GM23248 (cell line): ENCODE data around the gene LRRC8E. TPM values are rescaled to one million over a fixed set of nuclear protein-coding genes. Genes with fewer than 3 reads are reported as not detected.
"Not testable (repeated sequence)": the region's sequence is repeated elsewhere in the genome, so short reads cannot be mapped to it uniquely, and the experiment has no call there.

ENCODE experiments used
- DNase-seq: peaks from one replicate; pipeline ENCODE4 v3.0.0-alpha.2; 2015
- H2AFZ ChIP-seq: fragments of 200-600 bp; sonication (generic); 2 replicates; pipeline ENCODE4 v1.6.1; 2016; ENCODE audit warnings: antibody characterized with exemption
- H3F3A ChIP-seq: fragments of 200-600 bp; sonication (generic); 2 replicates; pipeline ENCODE4 v1.6.1; 2016; ENCODE audit warnings: mild to moderate bottlenecking, antibody characterized with exemption, mixed run types; ENCODE audit not compliant: insufficient read depth
- H3K27ac ChIP-seq: fragments of 200-600 bp; sonication (generic); 2 replicates; pipeline ENCODE4 v1.5.1; 2016; ENCODE audit warnings: mild to moderate bottlenecking
- H3K27me3 ChIP-seq: fragments of 200-600 bp; sonication (generic); replicated peaks from 2 replicates; pipeline ENCODE4 v1.6.1; 2016; ENCODE audit warnings: mild to moderate bottlenecking; ENCODE audit not compliant: insufficient read depth
- H3K36me3 ChIP-seq: fragments of 200-600 bp; sonication (generic); 2 replicates; pipeline ENCODE4 v1.6.1; 2016; ENCODE audit warnings: low read depth, mild to moderate bottlenecking
- H3K4me1 ChIP-seq: fragments of 200-600 bp; sonication (generic); 2 replicates; pipeline ENCODE4 v1.6.1; 2016; ENCODE audit warnings: mild to moderate bottlenecking; ENCODE audit not compliant: insufficient read depth
- H3K4me2 ChIP-seq: fragments of 200-600 bp; sonication (generic); one replicate; pipeline ENCODE4 v1.6.1; 2016; ENCODE audit warnings: mild to moderate bottlenecking; ENCODE audit not compliant: unreplicated experiment
- H3K4me3 ChIP-seq: fragments of 200-600 bp; sonication (generic); 2 replicates; pipeline ENCODE4 v1.5.1; 2016; ENCODE audit warnings: mild to moderate bottlenecking
- H3K79me2 ChIP-seq: fragments of 200-600 bp; sonication (generic); 2 replicates; pipeline ENCODE4 v1.6.1; 2016; ENCODE audit warnings: mild to moderate bottlenecking; ENCODE audit not compliant: insufficient read depth
- H3K9ac ChIP-seq: fragments of 200-600 bp; sonication (generic); 2 replicates; pipeline ENCODE4 v1.6.1; 2016; ENCODE audit warnings: mild to moderate bottlenecking
- H3K9me2 ChIP-seq: fragments of 200-600 bp; sonication (generic); 2 replicates; pipeline ENCODE4 v1.6.1; 2016; ENCODE audit warnings: mixed run types, mild to moderate bottlenecking, moderate library complexity; ENCODE audit not compliant: insufficient read depth
- H3K9me3 ChIP-seq: fragments of 200-600 bp; sonication (generic); one replicate; pipeline ENCODE4 v1.6.1; 2017; ENCODE audit warnings: low read depth
- H4K20me1 ChIP-seq: fragments of 200-600 bp; sonication (generic); 2 replicates; pipeline ENCODE4 v1.6.0; 2016; ENCODE audit not compliant: insufficient read depth
- EZH2 ChIP-seq: fragments of 200-600 bp; sonication (generic); IDR thresholded peaks from 2 replicates; pipeline ENCODE4 v1.6.1; 2018; ENCODE audit warnings: antibody characterized with exemption, mild to moderate bottlenecking; ENCODE audit not compliant: insufficient read depth, poor library complexity, severe bottlenecking
- EZH2phosphoT487 ChIP-seq: fragments of 200-600 bp; sonication (generic); IDR thresholded peaks from 2 replicates; pipeline ENCODE4 v1.6.1; 2018; ENCODE audit warnings: antibody characterized with exemption, moderate library complexity, mild to moderate bottlenecking, low read depth; ENCODE audit not compliant: insufficient read depth
- WGBS, 2 experiments: methylation state at CpG; one replicate each; pipeline ENCODE4 v1.1.6; 2015 to 2017; ENCODE audit warnings: low lambda C conversion rate in 2 of 2, low coverage in 1 of 2; ENCODE audit errors: missing lambda C conversion rate in 2 of 2; 5-methylcytosine and 5-hydroxymethylcytosine counted together
- in situ Hi-C: fragments of 300-500 bp; cut with MboI; formaldehyde crosslinking; loops from 2 replicates; pipeline ENCODE4 v1.15.0; 2020
- polyA plus RNA-seq: library from polyadenylated mRNA; unstranded; fragments of >200 nt; fragmentation: Nextera tagmentation; extraction: Ambion mirVana; gene quantifications from 2 replicates; pipeline ENCODE4 v1.2.1, GENCODE V29; 2016
- total RNA-seq: library from RNA; depleted of rRNA; stranded (reverse); fragments of >200 nt; shearing (Covaris generic); gene quantifications from 2 replicates; pipeline ENCODE4 v1.2.3, GENCODE V29; 2014

Gene LRRC8E
- total and polyA plus RNA-seq, 2 experiments from 2014 or later, result 3.6 to 3.7 TPM

DNA sequence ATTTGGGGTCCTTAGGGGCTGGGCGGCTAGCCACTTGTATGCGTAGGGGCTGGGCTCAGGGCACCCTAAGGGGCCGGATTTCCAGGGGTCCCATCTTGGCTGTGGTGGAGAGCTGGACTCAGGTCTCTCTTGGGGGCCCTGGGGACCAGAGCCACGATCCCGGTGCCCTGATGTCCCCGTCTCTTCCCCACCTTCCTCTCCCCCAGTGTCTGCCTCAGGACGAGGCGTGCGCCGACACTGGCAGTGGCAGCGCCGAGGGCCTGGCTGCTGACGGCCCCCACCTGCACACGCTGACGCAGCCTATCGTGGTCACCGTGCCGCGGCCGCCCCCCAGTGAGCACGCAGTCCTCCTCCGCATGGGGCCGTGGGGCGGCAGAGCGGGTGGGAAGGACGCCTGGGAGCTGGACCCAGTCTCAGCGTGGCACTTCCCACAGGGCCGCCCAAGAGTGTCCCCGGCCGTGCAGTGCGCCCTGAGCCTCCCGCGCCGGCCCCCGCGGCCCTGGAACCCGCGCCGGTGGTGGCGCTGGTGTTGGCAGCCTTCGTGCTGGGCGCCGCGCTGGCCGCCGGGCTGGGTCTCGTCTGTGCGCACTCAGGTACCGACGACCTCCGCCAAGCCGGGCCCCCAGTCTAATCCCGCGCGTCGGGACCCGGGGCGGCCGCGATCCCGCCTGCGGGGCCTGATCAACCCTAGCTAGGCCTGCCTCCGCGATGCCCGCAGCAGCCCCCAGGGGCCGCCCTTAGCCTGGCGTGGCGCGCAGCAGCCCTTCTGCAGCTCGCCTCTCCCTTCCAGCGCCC is 29.2 kb downstream of the LRRC8E start:
- peak overlapping the region; percentile 73 for H3K9ac ChIP-seq
- peak; percentile 88 for DNase-seq

DNA sequence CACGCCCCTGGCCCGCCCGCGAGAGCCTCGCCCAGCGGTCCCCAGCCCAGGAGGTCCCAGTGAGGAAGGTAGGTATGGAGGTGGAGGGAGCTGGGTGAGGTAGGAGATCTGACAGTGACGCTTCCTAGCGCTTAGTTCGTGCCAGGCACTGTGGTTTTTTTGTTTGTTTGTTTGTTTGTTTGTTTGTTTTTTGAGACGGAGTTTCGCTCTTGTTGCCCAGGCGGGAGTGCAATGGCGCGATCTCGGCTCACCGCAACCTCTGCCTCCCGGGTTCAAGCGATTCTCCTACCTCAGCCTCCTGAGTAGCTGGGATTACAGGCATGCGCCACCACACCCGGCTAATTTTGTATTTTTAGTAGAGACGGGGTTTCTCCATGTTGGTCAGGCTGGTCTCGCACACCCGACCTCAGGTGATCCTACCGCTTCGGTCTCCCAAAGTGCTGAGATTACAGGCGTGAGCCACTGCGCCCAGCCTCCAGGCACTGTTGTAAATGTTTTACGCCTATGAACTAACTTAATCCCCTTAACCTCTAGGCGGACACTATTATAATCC is 29.8 kb downstream of the LRRC8E start:
- WGBS, 2 experiments, result 33 to 37% methylated on average over 28 to 29 of the region's 29 CpGs
- H3K4me2 ChIP-seq, result peak overlapping the region; percentile 88
- H4K20me1 ChIP-seq, H3K9me2 ChIP-seq, H3K36me3 ChIP-seq, DNase-seq, H3K9me3 ChIP-seq, H3K27ac ChIP-seq, in situ Hi-C loops, H3K4me1 ChIP-seq, H3F3A ChIP-seq, H3K27me3 ChIP-seq: not testable (repeated sequence)
- H2AFZ ChIP-seq, result peak overlapping the region; percentile 79
- H3K4me3 ChIP-seq, result peak overlapping the region; percentile 74
- peak overlapping the region; percentile 73 for H3K9ac ChIP-seq
- peaks cover 11% of the 10 kb centered on the region for H3K79me2 ChIP-seq

More for the DNA sequence above, 29.2 kb downstream of the LRRC8E start:
- no peaks in the 10 kb centered on the region for H3K9me2 ChIP-seq
- TF ChIP-seq EZH2phosphoT487, result no peak
- TF ChIP-seq EZH2, result no peak
- H3K4me2 ChIP-seq, result peak overlapping the region; percentile 88
- H3F3A ChIP-seq, result no peaks in the 10 kb centered on the region
- H2AFZ ChIP-seq, result peak overlapping the region; percentile 79
- H3K27me3 ChIP-seq, result no peaks in the 10 kb centered on the region
- no peaks in the 10 kb centered on the region for H4K20me1 ChIP-seq
- peaks cover 5% of the 10 kb centered on the region; the same call in 1 of the 2 replicates for H3K79me2 ChIP-seq
- H3K4me3 ChIP-seq, result peak overlapping the region; percentile 74
- WGBS, 2 experiments, result 1% methylated on average over 52 to 56 of the region's 71 CpGs
- H3K9me3 ChIP-seq, result no peaks in the 10 kb centered on the region
- peak overlapping the region; percentile 31 for H3K27ac ChIP-seq
- 0 out of 2 replicates have a peak, but pooled peaks cover 8% of the 10 kb centered on the region for H3K4me1 ChIP-seq
- in situ Hi-C loops, result no loop called here
- no peaks in the 10 kb centered on the region; the same call in 1 of the 2 replicates for H3K36me3 ChIP-seq

DNA sequence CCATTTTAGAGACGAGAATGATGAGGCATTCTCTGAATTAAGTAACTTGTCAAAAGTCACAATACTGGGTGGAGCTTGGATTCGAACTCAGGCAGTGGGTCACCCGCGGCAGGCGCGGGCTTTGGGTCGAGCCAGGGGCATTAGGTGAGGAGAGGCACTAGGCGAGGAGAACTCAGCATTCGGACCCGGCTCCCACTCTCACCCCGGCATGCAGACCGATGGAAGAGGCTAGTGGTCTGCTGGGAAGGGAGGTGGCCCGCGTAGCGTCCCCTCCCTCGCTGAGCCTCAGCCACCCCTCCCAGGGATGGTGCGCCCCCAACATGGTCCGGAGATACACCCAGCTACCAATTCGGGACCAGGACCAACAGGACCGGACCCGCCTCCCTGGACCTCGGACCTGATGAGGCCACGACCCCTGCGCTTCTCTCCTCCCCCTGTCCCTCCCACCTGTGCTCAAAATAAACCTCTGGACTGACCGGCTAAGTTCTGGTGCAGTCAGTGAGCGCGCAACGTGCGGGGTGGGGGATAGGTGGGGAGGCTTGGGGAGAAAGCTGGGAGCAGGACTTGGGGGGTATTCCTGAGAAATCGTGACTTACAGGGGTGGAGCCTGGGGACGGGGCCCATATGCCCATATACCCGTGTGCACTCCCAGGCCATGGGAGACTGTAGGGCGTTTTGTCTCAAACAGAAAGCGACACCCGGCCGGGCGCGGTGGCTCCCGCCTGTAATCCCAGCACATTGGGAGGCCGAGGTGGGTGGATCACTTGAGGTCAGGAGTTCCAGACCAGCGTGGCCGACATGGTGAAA is 30.5 kb downstream of the LRRC8E start:
- Histone ChIP-seq H4K20me1 (no peaks in the 10 kb centered on the region), H3K9me3 (no peaks in the 10 kb centered on the region), H3K36me3 (no peaks in the 10 kb centered on the region), H2AFZ (no peak overlapping the region), H3K9ac (peak overlapping the region; percentile 79), H3K79me2 (peaks cover 16% of the 10 kb centered on the region), H3K4me1 (0 out of 2 replicates have a peak, but pooled peaks cover 8% of the 10 kb centered on the region), H3F3A (no peaks in the 10 kb centered on the region), H3K4me2 (peak overlapping the region; percentile 91), H3K27ac (no peak overlapping the region), H3K27me3 (no peaks in the 10 kb centered on the region), H3K9me2 (no peaks in the 10 kb centered on the region), H3K4me3 (peak overlapping the region; percentile 77)
- TF ChIP-seq EZH2phosphoT487 (no peak), EZH2 (no peak)
- 58 to 60% methylated on average over 40 to 42 of the region's 42 CpGs for WGBS, 2 experiments
- in situ Hi-C loops, result no loop called here
- no peak for DNase-seq
